Activated naive CD8-positive, alpha-beta T cell treated with anti-CD3 and anti-CD28 coated beads, Interleukin-2, amount 50 U/mL, for 16 hours (primary cell): ENCODE measurements around the gene COX7C.

Experiments used
- DNase-seq: peaks from one replicate; pipeline ENCODE4 v3.0.0-alpha.2; 2020; ENCODE audit warnings: low read depth, low spot score

Gene COX7C

DNA sequence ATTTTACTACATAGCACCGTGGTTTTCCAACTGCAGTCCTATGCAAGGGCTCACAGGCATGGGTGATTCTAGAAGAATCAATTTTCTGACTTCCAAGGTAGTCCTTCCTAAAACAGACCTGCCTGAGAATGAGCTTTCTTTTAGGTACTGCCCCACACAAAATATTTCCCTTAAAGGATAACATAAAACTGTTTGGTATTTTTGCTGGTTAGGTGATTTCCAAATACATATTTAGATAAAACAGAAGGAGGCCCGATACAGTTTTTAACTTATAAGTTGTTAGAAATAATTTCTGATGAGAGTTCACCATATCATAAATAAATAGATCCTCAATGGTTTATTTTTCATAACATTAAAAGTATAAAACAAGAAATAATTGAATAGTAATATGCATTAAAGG lies 46.4 kb downstream of the COX7C start:
- DNase-seq: no peak

DNA sequence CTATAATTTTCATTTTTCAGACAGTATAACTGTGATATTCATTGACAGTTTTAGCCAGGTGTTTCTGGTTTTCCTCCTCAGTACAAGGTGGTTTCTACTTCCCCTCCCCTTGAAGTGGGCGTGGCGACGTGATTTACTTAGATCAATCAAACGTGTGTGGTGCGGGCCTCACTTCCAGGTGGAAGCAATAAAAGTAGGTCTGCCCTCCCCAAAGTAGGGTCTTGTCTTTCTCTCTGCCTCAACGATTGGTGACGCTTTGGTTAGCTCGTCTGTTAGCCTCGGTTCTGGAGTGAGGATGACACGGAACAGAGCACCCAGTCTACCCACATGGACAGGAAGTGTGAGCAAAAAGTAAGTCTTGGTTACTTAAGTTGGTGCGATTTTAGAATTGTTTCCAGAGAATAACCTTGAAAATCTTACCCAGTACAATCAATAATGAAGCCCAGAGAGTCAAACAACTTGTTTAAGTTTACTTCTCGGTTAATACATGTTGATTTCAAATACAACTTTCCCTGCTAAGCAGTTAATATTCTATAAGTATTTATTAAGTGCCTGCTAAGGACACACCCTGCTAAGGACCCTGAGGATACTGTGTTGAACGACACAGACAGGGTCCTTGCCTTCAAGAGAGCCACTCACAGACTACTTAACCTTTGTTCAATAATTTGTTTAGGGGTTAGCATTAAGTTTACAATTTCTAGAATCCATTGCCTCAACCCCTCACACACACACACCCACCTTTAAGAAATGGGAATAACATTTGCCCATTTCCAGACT lies 48.4 kb downstream of the COX7C start:
- no peak for DNase-seq

DNA sequence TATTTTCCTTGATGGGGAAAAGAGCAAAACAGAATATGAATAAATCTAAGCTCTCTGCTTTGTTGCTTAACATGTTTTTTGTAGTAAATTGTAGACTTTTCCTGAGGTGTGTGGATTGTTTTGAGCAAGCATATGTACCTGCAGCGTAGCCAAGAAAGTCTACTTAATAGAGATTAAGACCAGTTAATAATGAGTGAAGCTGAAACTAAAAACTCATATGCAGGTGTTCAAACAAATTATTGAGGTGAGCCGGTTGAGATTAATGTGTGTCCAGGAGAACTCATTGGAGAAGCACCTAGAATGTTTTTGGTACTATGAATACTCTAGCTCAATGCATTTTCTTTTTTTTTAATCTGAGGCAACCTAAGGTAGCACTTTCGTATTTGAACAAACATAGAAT lies 49.2 kb downstream of the COX7C start:
- no peak for DNase-seq
